ENCODE data around the gene ENO1.

DNA sequence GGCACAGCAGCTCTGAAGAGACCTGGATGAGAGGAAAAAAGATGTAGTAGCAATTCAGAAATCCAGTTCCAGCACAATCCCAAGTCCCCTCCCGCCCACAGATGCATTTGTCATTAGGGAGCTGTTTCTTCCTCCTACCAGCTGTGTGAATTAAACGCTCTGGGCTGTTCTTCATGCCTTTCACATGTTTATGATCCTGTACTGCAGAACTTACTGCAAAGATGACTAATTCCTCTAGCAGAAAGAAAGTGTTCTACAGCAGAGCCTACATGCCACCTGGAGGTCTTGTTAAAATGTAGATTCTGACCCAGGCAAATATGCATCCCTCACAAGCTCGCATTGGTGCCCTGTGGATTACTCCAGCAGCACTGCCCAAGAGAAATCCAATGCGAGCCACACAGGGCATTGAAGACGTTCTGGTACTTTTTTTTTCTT, 6.5 kb downstream of the ENO1 start:
- no peak for TF ChIP-seq POLR2A (IDR thresholded peaks at IDR 0.05; ENCODE audit: low read length)
- TF ChIP-seq GATA1 (IDR thresholded peaks at IDR 0.05; ENCODE audit: low read depth, low read length), result no peak
